ENCODE results near the gene DAZAP1.
A peak's percentile ranks its signal among the peaks of the same experiment; 100 is the strongest.

The DAZAP1 gene

DNA sequence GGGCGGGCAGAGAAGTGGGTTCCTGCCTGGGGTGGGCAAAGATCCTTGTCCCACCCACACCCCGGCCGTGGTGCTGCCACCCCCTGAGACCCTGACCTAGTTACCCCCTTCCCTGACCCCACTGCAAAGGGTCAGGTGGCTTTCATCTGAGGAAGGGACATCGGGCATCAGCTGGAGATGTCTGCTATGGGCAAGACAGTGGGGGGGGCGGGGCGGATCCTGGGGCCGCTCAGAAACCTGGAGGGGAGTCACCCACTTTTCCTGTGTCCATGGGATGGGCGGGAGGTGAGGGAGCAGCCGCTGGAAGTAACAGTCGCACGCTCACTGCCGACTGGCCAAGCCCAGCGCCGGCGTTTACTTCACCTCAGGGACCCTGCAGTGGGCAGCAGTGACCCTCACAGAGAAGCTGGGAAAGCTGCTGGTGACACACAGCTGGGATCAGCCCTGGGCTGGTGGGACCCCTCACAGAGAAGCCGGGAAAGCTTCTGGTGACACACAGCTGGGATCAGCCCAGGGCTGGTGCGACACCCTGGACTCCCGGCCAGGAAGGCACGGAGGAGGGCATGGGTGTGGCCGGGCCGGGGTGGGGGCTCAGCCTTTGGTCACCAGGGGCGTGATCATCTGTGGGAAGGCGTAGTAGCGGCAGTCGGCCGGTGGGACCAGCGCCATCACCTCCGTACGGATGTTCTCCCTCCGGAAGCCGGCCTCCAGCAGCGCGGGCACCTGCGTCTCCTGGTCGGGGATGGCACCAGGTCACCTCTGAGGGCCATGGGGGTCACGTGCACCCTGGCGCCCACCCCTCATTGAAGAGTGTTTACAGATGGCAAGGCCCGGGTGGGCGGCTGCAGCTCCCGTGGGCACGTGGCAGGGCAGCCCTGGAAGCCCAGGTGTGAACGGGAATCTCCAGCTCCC lies 10.4 kb upstream of the DAZAP1 start:
- TF ChIP-seq ZFX (IDR thresholded peaks at IDR 0.05; ENCODE audit: borderline replicate concordance) = no peak
- TF ChIP-seq, protein P1, sequence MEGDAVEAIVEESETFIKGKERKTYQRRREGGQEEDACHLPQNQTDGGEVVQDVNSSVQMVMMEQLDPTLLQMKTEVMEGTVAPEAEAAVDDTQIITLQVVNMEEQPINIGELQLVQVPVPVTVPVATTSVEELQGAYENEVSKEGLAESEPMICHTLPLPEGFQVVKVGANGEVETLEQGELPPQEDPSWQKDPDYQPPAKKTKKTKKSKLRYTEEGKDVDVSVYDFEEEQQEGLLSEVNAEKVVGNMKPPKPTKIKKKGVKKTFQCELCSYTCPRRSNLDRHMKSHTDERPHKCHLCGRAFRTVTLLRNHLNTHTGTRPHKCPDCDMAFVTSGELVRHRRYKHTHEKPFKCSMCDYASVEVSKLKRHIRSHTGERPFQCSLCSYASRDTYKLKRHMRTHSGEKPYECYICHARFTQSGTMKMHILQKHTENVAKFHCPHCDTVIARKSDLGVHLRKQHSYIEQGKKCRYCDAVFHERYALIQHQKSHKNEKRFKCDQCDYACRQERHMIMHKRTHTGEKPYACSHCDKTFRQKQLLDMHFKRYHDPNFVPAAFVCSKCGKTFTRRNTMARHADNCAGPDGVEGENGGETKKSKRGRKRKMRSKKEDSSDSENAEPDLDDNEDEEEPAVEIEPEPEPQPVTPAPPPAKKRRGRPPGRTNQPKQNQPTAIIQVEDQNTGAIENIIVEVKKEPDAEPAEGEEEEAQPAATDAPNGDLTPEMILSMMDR (IDR thresholded peaks at IDR 0.05) = no peak
- peak overlapping the region; percentile 75 for H3K27ac ChIP-seq

DNA sequence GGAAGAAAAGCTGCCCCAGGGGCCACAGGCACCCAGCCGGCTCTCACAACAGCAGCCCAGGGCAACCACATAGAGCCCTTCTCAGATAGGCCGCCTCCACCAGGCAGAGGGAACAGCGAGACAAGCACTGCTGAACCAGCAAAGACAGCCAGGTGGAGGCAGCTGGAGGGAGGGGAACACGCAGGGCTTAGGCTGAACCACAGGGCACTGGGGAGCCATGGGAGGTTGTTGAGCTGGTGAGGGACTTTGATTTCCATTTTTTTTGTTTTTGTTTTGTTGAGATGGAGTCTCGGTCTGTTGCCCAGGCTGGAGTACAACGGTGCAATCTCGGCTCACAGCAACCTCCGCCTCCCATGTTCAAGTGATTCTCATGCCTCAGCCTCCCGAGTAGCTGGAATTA lies 9.5 kb upstream of the DAZAP1 start:
- TF ChIP-seq, protein P1 (IDR thresholded peaks at IDR 0.05) = no peak
- TF ChIP-seq ZFX (IDR thresholded peaks at IDR 0.05; ENCODE audit: borderline replicate concordance) = no peak
- peak overlapping the region; percentile 75 for H3K27ac ChIP-seq

DNA sequence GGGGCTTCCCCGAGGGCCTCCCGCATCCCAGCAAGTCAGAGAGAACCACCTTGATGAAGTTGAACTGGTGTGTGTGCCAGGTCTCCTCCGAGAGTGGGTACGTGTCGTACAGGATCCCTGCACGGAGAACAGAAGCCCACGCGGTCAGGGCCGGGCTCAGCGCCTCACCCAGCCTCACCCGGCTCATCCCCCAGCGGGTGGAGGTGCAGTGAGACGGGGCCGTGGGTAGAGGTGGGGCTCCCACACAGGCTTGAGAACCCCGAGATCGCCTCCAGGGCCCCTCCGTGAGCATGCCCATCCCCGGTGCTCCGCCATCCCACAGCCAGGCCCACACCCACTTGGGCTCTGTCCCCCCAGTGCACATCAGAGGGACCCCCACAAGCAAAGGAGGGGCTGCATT lies 8.3 kb upstream of the DAZAP1 start:
- peak overlapping the region; percentile 82 for H3K27ac ChIP-seq
- TF ChIP-seq ZFX (IDR thresholded peaks at IDR 0.05; ENCODE audit: borderline replicate concordance) = no peak
- TF ChIP-seq, protein P1 (IDR thresholded peaks at IDR 0.05) = no peak

DNA sequence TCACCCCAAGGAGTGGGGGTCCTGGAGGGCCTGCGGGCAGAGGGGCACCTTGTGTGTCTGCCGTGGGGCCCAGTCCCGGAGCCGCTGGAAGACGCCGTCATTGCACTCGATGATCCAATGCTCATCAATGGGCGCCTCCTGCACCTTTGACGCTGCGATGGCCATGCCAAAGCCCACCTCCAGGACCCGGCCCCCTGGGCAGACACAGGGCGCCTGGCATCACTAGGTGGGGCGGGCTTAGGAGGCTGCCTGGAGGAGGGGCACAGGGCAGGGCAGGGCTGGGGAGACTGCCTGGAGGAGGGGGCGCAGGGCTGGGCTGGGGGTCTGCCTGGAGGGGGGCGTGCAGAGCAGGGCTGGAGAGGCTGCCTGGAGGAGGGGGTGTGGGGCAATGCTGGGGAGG lies 7.6 kb upstream of the DAZAP1 start:
- peak overlapping the region; percentile 82 for H3K27ac ChIP-seq
- TF ChIP-seq, protein P1 (IDR thresholded peaks at IDR 0.05) = no peak
- no peak for TF ChIP-seq ZFX (IDR thresholded peaks at IDR 0.05; ENCODE audit: borderline replicate concordance)

GRCh38 chr19:1400281-1401137 lies 6.9 kb upstream of the DAZAP1 start:
- peak overlapping the region; percentile 82 for H3K27ac ChIP-seq
- TF ChIP-seq ZFX (IDR thresholded peaks at IDR 0.05; ENCODE audit: borderline replicate concordance) = no peak
- TF ChIP-seq, protein P1 (IDR thresholded peaks at IDR 0.05) = no peak

DNA sequence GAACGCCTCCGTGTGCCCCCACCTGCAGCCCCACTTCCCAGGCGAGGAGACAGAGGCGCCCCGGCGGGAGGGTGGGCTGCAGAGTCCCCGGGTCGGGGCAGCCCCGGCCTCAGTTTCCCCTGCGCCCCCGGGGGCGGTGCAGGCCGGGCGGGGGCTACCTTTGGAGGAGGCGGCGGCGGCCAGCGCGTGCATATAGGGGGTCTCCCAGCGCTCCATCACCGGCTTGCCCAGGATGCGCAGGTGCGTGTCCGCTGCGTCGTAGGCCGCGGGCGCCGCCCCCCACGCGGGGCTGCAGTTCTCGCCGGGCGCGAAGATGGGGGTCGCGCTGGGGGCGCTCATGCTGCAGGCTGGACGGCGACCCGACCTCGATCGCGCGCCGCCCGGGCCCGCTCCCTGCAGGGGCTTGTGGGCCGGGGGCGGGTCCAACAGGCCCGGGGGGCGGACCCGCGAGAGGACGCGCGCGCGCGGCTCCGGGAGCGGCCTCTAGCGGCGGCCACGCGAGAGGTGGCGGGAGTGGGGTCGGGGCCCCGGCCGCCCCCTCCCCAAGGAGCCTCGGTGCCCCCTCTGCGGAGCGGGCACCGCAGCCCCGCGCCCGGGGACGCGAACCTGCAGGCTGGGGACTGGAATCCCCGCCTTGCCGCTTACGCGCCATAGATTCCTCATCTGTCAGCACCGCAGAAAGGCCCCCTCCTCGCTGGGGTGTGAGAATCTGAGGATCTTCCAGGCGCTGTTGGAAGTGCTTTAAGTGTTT lies 6.1 kb upstream of the DAZAP1 start, which contains the start of gene GAMT:
Gene GAMT, minus strand, starts transcription at position 405 of the 751 bp plus-strand sequence. Its CDS starts 66 bp downstream, at position 339.
- H3K27ac ChIP-seq = peak within 1 kb of the TSS; percentile 82
- TF ChIP-seq ZFX (IDR thresholded peaks at IDR 0.05; ENCODE audit: borderline replicate concordance) = no peak
- TF ChIP-seq, protein P1 (IDR thresholded peaks at IDR 0.05) = peak; percentile 91

Data from 22Rv1 (cell line).